GM23338 (cell line): Measurements from ENCODE around the gene FAM131A. TPM values are rescaled to one million over a fixed set of nuclear protein-coding genes. Genes with fewer than 3 reads are reported as not detected.
A peak's percentile ranks its signal among the peaks of the same experiment; 100 is the strongest.

Experiments
- ATAC-seq: fragments of 200-7000 bp; cut with Tn5 transposase; 3 replicates; pipeline ENCODE4 v1.9.1; 2020
- DNase-seq: peaks from one replicate; pipeline ENCODE4 v3.0.0-alpha.2; 2015; ENCODE audit warnings: low spot score
- H2AFZ ChIP-seq: fragments of 200-600 bp; sonication (generic); 2 replicates; pipeline ENCODE4 v1.8.0; 2016; ENCODE audit warnings: antibody characterized with exemption, mild to moderate bottlenecking, moderate library complexity
- H3F3A ChIP-seq: fragments of 200-600 bp; sonication (generic); replicated peaks from 2 replicates; pipeline ENCODE4 v1.8.0; 2017; ENCODE audit warnings: antibody characterized with exemption, mixed run types, low read depth
- H3K27ac ChIP-seq: fragments of 200-600 bp; sonication (generic); 2 replicates; pipeline ENCODE4 v1.6.1; 2016; ENCODE audit warnings: low read depth
- H3K27me3 ChIP-seq: fragments of 200-600 bp; sonication (generic); 2 replicates; pipeline ENCODE4 v1.8.0; 2016; ENCODE audit warnings: mild to moderate bottlenecking, mixed run types, moderate library complexity; ENCODE audit not compliant: insufficient read depth
- H3K36me3 ChIP-seq: fragments of 200-600 bp; sonication (generic); 2 replicates; pipeline ENCODE4 v1.8.0; 2016; ENCODE audit warnings: mild to moderate bottlenecking; ENCODE audit not compliant: insufficient read depth
- H3K4me1 ChIP-seq: fragments of 200-600 bp; sonication (generic); 2 replicates; pipeline ENCODE4 v1.8.0; 2016; ENCODE audit warnings: mild to moderate bottlenecking, moderate library complexity; ENCODE audit not compliant: insufficient read depth
- H3K4me2 ChIP-seq: fragments of 200-600 bp; sonication (generic); 2 replicates; pipeline ENCODE4 v1.7.1; 2017; ENCODE audit warnings: mixed run types
- H3K4me3 ChIP-seq: fragments of 200-600 bp; sonication (generic); 2 replicates; pipeline ENCODE4 v1.6.1; 2016; ENCODE audit warnings: mixed run types
- H3K79me2 ChIP-seq: fragments of 200-600 bp; sonication (generic); replicated peaks from 2 replicates; pipeline ENCODE4 v1.8.0; 2017; ENCODE audit warnings: mild to moderate bottlenecking; ENCODE audit not compliant: insufficient read depth
- H3K9me2 ChIP-seq: fragments of 200-600 bp; sonication (generic); 2 replicates; pipeline ENCODE4 v1.8.0; 2017; ENCODE audit not compliant: insufficient read depth
- H4K20me1 ChIP-seq: fragments of 200-600 bp; sonication (generic); replicated peaks from 2 replicates; pipeline ENCODE4 v1.8.0; 2017; ENCODE audit warnings: mild to moderate bottlenecking; ENCODE audit not compliant: insufficient read depth
- H3K27ac Mint-ChIP-seq: 2 replicates; pipeline ENCODE4 v1.8.0; 2020; ENCODE audit warnings: inconsistent platforms, mild to moderate bottlenecking, moderate library complexity, mixed read lengths
- H3K27me3 Mint-ChIP-seq: 3 replicates; pipeline ENCODE4 v1.8.0; 2022; ENCODE audit warnings: low read depth, mild to moderate bottlenecking, moderate library complexity, mixed read lengths, inconsistent platforms; ENCODE audit not compliant: insufficient read depth, poor library complexity
- H3K36me3 Mint-ChIP-seq: 3 replicates; pipeline ENCODE4 v1.8.0; 2021; ENCODE audit warnings: low read depth, mild to moderate bottlenecking, inconsistent platforms, moderate library complexity, mixed read lengths
- H3K4me1 Mint-ChIP-seq: 3 replicates; pipeline ENCODE4 v1.8.0; 2020; ENCODE audit warnings: mild to moderate bottlenecking, inconsistent platforms, mixed read lengths
- H3K4me3 Mint-ChIP-seq: 3 replicates; pipeline ENCODE4 v1.8.0; 2021; ENCODE audit warnings: moderate library complexity, mild to moderate bottlenecking, inconsistent platforms, mixed read lengths
- H3K9me3 Mint-ChIP-seq: 3 replicates; pipeline ENCODE4 v1.8.0; 2020; ENCODE audit warnings: moderate library complexity, mild to moderate bottlenecking, inconsistent platforms, mixed read lengths
- CREB1 ChIP-seq: fragments of 250-450 bp; sonication (Bioruptor Pico); IDR thresholded peaks from 2 replicates; pipeline ENCODE4 v1.5.0; 2020; ENCODE audit warnings: low read depth, mild to moderate bottlenecking, moderate library complexity
- EZH2 ChIP-seq: fragments of 200-600 bp; sonication (generic); IDR thresholded peaks from one replicate; pipeline ENCODE4 v1.8.0; 2017; ENCODE audit warnings: antibody characterized with exemption, mild to moderate bottlenecking, low read depth; ENCODE audit not compliant: unreplicated experiment
- EZH2phosphoT487 ChIP-seq: fragments of 200-600 bp; sonication (generic); IDR thresholded peaks from one replicate; pipeline ENCODE4 v1.8.1; 2018; ENCODE audit warnings: antibody characterized with exemption; ENCODE audit not compliant: unreplicated experiment
- JUNB ChIP-seq: IDR thresholded peaks from one replicate; pipeline ENCODE4 v1.6.1; 2016; ENCODE audit warnings: antibody characterized with exemption; ENCODE audit not compliant: unreplicated experiment
- NANOG ChIP-seq: IDR thresholded peaks from 2 replicates; pipeline ENCODE4 v1.6.1; 2016; ENCODE audit warnings: antibody characterized with exemption, borderline replicate concordance
- POLR2AphosphoS5 ChIP-seq: IDR thresholded peaks from 2 replicates; pipeline ENCODE4 v1.6.1; 2016; ENCODE audit warnings: antibody characterized with exemption, low read depth
- STAT1 ChIP-seq: IDR thresholded peaks from one replicate; pipeline ENCODE4 v1.6.1; 2016; ENCODE audit warnings: antibody characterized with exemption; ENCODE audit not compliant: unreplicated experiment
- ZNF114 ChIP-seq: fragments of 250-450 bp; sonication (Bioruptor Pico); IDR thresholded peaks from 2 replicates; pipeline ENCODE4 v1.5.0; 2020; ENCODE audit warnings: mild to moderate bottlenecking, moderate library complexity
- ZNF331 ChIP-seq: fragments of 250-450 bp; sonication (Bioruptor Pico); IDR thresholded peaks from 2 replicates; pipeline ENCODE4 v1.5.0; 2020; ENCODE audit warnings: low read depth, mild to moderate bottlenecking, moderate library complexity
- polyA plus RNA-seq: library from polyadenylated mRNA; unstranded; fragments of >200 nt; fragmentation: Nextera tagmentation; extraction: Ambion mirVana; gene quantifications from 2 replicates; pipeline ENCODE4 v1.2.1, GENCODE V29; 2016
- total RNA-seq: library from RNA; depleted of rRNA; stranded (reverse); fragments of >200 nt; shearing (Covaris generic); gene quantifications from 2 replicates; pipeline ENCODE4 v1.2.3, GENCODE V29; 2014
- TF ChIP-seq, protein P1 (sequence below): IDR thresholded peaks from 2 replicates; pipeline ENCODE4 v1.6.1; 2016; ENCODE audit warnings: antibody characterized with exemption
- TF ChIP-seq, protein P2 (sequence below): IDR thresholded peaks from one replicate; pipeline ENCODE4 v1.6.1; 2018; ENCODE audit warnings: antibody characterized with exemption; ENCODE audit not compliant: unreplicated experiment
- TF ChIP-seq, protein P3 (sequence below), 2 experiments: fragments of 200-600 bp in 1 of 2; sonication (generic) in 1 of 2; conservative IDR thresholded peaks; 2 replicates each; pipeline versions ENCODE4 v1.5.1 to v1.6.1; 2016 to 2017; ENCODE audit warnings: antibody characterized with exemption in 2 of 2, low read depth in 2 of 2, mild to moderate bottlenecking in 2 of 2, moderate library complexity in 1 of 2
- TF ChIP-seq, protein P4 (sequence below): fragments of 250-450 bp; sonication (Bioruptor Pico); IDR thresholded peaks from 2 replicates; pipeline ENCODE4 v1.5.0; 2020; ENCODE audit warnings: mild to moderate bottlenecking, moderate library complexity

Gene FAM131A
- total and polyA plus RNA-seq, 2 experiments from 2014 or later = 6.7 to 31.8 TPM

DNA sequence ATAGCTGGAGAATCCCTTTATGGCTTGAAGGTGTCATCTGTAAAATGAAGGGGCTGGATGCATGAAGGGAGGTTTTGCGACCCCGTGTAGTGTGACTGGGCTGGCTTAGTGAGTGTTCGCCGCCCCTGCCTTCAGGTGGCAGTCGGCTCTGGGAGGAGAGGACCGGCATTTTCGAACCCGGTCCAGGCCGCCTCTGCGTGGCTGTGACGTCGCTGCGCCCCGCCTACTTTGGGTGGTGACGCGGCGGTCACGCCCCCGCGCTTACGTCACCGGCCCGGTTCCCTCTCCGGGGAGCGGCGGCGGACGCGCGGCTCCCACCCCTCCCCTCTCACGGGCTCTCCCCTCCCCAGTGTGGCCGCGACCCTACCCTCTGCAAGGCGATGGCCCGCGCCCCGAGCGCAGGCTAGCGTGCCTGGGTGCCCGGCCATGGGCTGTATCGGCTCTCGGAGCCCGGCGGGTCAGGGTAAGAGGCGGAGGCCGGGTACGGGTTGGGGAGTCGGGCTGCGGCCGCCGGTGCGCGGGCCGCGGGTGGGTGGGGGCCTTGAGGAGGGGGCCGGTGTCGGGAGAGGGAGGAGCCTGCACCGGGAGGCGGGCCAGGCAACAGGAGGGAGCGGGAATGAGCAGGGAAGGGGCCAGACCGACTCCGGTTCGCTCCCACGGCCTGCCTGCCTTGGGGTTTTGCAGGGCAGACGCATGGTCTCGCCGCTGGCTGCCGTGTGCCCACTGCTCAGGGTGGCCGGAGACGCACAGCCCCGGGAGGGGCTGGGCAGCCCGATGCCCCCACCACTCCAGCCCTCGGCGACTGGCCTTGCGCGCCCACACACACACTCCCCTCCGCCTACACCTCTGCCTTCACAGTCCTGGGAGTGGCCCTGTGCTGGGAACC, 1.5 kb upstream of the FAM131A start:
- Histone ChIP-seq H3K36me3 (peaks cover 33% of the 10 kb centered on the region), H3K79me2 (peaks cover 32% of the 10 kb centered on the region), H3K4me3 (peak overlapping the region; percentile 86), H3K27ac (peak overlapping the region; percentile 98), H3F3A (peaks cover 57% of the 10 kb centered on the region), H3K4me1 (peaks cover 27% of the 10 kb centered on the region), H2AFZ (0 out of 2 replicates have a peak overlapping the region, but pooled peaks have one; percentile 14), H3K27me3 (no peaks in the 10 kb centered on the region), H3K9me2 (no peaks in the 10 kb centered on the region), H3K4me2 (peak overlapping the region; percentile 98), H4K20me1 (peaks cover 41% of the 10 kb centered on the region)
- ATAC-seq (peak; percentile 65), DNase-seq (peak; percentile 93)
- no peak for TF ChIP-seq JUNB
- no peak for TF ChIP-seq EZH2phosphoT487
- no peak for TF ChIP-seq STAT1
- TF ChIP-seq, protein P1, sequence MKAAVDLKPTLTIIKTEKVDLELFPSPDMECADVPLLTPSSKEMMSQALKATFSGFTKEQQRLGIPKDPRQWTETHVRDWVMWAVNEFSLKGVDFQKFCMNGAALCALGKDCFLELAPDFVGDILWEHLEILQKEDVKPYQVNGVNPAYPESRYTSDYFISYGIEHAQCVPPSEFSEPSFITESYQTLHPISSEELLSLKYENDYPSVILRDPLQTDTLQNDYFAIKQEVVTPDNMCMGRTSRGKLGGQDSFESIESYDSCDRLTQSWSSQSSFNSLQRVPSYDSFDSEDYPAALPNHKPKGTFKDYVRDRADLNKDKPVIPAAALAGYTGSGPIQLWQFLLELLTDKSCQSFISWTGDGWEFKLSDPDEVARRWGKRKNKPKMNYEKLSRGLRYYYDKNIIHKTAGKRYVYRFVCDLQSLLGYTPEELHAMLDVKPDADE = peak; percentile 24; the same call in 1 of the 2 replicates
- peak; percentile 98 for TF ChIP-seq CREB1 (CRISPR knock-in tag)
- no peak for TF ChIP-seq EZH2
- TF ChIP-seq ZNF114 (CRISPR knock-in tag) = no peak
- TF ChIP-seq ZNF331 = no peak
- no peak for TF ChIP-seq NANOG
- TF ChIP-seq, protein P2, sequence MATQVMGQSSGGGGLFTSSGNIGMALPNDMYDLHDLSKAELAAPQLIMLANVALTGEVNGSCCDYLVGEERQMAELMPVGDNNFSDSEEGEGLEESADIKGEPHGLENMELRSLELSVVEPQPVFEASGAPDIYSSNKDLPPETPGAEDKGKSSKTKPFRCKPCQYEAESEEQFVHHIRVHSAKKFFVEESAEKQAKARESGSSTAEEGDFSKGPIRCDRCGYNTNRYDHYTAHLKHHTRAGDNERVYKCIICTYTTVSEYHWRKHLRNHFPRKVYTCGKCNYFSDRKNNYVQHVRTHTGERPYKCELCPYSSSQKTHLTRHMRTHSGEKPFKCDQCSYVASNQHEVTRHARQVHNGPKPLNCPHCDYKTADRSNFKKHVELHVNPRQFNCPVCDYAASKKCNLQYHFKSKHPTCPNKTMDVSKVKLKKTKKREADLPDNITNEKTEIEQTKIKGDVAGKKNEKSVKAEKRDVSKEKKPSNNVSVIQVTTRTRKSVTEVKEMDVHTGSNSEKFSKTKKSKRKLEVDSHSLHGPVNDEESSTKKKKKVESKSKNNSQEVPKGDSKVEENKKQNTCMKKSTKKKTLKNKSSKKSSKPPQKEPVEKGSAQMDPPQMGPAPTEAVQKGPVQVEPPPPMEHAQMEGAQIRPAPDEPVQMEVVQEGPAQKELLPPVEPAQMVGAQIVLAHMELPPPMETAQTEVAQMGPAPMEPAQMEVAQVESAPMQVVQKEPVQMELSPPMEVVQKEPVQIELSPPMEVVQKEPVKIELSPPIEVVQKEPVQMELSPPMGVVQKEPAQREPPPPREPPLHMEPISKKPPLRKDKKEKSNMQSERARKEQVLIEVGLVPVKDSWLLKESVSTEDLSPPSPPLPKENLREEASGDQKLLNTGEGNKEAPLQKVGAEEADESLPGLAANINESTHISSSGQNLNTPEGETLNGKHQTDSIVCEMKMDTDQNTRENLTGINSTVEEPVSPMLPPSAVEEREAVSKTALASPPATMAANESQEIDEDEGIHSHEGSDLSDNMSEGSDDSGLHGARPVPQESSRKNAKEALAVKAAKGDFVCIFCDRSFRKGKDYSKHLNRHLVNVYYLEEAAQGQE = no peak
- TF ChIP-seq, protein P3, sequence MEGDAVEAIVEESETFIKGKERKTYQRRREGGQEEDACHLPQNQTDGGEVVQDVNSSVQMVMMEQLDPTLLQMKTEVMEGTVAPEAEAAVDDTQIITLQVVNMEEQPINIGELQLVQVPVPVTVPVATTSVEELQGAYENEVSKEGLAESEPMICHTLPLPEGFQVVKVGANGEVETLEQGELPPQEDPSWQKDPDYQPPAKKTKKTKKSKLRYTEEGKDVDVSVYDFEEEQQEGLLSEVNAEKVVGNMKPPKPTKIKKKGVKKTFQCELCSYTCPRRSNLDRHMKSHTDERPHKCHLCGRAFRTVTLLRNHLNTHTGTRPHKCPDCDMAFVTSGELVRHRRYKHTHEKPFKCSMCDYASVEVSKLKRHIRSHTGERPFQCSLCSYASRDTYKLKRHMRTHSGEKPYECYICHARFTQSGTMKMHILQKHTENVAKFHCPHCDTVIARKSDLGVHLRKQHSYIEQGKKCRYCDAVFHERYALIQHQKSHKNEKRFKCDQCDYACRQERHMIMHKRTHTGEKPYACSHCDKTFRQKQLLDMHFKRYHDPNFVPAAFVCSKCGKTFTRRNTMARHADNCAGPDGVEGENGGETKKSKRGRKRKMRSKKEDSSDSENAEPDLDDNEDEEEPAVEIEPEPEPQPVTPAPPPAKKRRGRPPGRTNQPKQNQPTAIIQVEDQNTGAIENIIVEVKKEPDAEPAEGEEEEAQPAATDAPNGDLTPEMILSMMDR (conservative IDR thresholded peaks at IDR 0.05; ENCODE audit: low read depth in 2 of 2) = peak in 1 of 2 experiments; percentile 35; a peak in 2 of 4 replicates
- peak; percentile 86 for TF ChIP-seq POLR2AphosphoS5
- TF ChIP-seq, protein P4, sequence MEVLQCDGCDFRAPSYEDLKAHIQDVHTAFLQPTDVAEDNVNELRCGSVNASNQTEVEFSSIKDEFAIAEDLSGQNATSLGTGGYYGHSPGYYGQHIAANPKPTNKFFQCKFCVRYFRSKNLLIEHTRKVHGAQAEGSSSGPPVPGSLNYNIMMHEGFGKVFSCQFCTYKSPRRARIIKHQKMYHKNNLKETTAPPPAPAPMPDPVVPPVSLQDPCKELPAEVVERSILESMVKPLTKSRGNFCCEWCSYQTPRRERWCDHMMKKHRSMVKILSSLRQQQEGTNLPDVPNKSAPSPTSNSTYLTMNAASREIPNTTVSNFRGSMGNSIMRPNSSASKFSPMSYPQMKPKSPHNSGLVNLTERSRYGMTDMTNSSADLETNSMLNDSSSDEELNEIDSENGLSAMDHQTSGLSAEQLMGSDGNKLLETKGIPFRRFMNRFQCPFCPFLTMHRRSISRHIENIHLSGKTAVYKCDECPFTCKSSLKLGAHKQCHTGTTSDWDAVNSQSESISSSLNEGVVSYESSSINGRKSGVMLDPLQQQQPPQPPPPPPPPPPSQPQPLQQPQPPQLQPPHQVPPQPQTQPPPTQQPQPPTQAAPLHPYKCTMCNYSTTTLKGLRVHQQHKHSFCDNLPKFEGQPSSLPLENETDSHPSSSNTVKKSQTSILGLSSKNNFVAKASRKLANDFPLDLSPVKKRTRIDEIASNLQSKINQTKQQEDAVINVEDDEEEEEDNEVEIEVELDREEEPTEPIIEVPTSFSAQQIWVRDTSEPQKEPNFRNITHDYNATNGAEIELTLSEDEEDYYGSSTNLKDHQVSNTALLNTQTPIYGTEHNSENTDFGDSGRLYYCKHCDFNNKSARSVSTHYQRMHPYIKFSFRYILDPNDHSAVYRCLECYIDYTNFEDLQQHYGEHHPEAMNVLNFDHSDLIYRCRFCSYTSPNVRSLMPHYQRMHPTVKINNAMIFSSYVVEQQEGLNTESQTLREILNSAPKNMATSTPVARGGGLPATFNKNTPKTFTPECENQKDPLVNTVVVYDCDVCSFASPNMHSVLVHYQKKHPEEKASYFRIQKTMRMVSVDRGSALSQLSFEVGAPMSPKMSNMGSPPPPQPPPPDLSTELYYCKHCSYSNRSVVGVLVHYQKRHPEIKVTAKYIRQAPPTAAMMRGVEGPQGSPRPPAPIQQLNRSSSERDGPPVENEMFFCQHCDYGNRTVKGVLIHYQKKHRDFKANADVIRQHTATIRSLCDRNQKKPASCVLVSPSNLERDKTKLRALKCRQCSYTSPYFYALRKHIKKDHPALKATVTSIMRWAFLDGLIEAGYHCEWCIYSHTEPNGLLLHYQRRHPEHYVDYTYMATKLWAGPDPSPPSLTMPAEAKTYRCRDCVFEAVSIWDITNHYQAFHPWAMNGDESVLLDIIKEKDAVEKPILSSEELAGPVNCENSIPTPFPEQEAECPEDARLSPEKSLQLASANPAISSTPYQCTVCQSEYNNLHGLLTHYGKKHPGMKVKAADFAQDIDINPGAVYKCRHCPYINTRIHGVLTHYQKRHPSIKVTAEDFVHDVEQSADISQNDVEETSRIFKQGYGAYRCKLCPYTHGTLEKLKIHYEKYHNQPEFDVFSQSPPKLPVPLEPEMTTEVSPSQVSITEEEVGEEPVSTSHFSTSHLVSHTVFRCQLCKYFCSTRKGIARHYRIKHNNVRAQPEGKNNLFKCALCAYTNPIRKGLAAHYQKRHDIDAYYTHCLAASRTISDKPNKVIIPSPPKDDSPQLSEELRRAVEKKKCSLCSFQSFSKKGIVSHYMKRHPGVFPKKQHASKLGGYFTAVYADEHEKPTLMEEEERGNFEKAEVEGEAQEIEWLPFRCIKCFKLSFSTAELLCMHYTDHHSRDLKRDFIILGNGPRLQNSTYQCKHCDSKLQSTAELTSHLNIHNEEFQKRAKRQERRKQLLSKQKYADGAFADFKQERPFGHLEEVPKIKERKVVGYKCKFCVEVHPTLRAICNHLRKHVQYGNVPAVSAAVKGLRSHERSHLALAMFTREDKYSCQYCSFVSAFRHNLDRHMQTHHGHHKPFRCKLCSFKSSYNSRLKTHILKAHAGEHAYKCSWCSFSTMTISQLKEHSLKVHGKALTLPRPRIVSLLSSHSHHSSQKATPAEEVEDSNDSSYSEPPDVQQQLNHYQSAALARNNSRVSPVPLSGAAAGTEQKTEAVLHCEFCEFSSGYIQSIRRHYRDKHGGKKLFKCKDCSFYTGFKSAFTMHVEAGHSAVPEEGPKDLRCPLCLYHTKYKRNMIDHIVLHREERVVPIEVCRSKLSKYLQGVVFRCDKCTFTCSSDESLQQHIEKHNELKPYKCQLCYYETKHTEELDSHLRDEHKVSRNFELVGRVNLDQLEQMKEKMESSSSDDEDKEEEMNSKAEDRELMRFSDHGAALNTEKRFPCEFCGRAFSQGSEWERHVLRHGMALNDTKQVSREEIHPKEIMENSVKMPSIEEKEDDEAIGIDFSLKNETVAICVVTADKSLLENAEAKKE (CRISPR knock-in tag) = no peak
- Mint-ChIP-seq H3K27ac (peak overlapping the region; percentile 97), H3K4me3 (peak overlapping the region; percentile 87), H3K4me1 (peaks cover 37% of the 10 kb centered on the region), H3K27me3 (peaks cover 43% of the 10 kb centered on the region), H3K9me3 (peaks cover 3% of the 10 kb centered on the region; the same call in 1 of the 3 replicates), H3K36me3 (peaks cover 49% of the 10 kb centered on the region)
